ENCODE data around the gene CX3CL1.

CX3CL1 gene

DNA sequence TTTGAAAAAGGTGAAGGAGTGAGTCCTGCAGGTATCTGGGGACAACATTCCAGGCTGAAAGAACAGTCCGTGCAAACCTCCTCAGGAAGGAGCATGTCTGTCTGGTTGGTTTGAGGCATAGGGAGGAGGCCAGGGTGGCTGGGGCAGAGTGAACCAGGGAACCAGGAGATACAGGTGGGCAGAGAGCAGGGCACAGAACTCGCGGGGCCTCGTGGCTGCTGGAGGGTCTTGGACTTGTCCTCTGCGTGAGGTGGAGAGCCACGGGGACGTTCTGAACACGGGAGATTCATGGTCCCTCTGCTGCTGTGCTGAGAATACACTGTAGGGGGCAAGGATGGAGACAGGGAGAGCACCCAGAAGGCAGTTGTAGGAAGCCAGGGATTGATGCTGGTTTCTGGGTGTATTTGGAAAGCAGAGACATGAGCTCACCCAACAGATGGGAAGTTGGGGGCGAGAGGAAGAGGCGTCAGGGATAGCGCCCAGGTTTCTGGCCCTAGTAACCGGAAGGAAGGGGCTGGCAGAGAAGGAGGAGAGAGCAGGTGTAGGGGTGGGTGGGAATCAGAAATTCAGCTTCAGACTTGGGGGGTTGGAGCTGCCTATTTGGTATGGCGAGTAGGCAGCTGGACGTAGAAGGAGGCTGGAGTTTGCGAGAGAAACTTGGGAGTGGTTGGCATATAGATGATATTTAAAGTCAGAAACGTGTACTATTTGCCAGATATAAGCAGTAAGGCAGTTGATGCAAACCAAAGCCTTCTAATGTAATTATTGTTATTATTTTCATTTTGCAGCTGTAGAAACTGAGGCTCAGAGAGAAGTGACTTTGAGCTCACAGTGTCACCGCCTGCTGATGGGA is 31.9 kb downstream of the CX3CL1 start, which contains the start of gene CCL17:
Gene CCL17, plus strand, starts transcription at position 803 of the 853 bp plus-strand sequence. CDS start 9,166 bp downstream, outside the sequence.
- Histone ChIP-seq H3K4me1 (ENCODE audit: control insufficient read depth in 2 of 2, insufficient read depth in 2 of 2, low read length in 2 of 2) (no peaks in the 10 kb centered on the region), H3K9me3 (ENCODE audit: control insufficient read depth in 2 of 2, low read length in 2 of 2) (no peaks in the 10 kb centered on the region), H3K9ac (ENCODE audit: low read depth in 1 of 2, low read length in 2 of 2) (no peak within 1 kb of the TSS), H3K4me3 (ENCODE audit: low read length in 2 of 2) (no peak within 1 kb of the TSS), H3K27ac (ENCODE audit: low read depth in 2 of 2, low read length in 2 of 2) (no peak within 1 kb of the TSS), H3K36me3 (ENCODE audit: control insufficient read depth in 2 of 2, insufficient read depth in 2 of 2, low read length in 2 of 2) (no peaks in the 10 kb centered on the region), H3K27me3 (ENCODE audit: control insufficient read depth in 2 of 2, insufficient read depth in 2 of 2, low read length in 2 of 2) (no peaks in the 10 kb centered on the region)

DNA sequence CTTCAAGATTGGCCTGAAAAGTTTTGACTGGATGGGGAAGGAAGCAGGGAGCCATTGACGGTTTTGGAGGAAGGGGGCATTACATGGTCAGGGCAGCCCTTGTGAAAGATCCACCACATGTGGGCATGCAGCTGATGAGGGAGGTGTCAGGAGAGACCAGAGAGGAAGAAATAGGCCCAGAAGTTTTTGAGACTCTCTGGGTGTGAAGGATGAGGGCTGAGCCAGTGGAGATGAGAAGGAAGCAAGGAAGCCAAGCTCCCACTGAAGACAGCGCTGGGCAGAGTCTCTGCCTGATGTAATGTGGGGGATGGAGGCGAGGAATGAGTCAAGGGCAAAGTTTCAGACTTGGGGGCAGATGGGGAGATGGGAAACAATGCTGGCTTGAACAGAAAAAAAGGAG is 32.8 kb downstream of the CX3CL1 start:
- H3K4me3 ChIP-seq (ENCODE audit: low read length in 2 of 2): no peak overlapping the region
- no peaks in the 10 kb centered on the region for H3K27me3 ChIP-seq (ENCODE audit: control insufficient read depth in 2 of 2, insufficient read depth in 2 of 2, low read length in 2 of 2)
- no peaks in the 10 kb centered on the region for H3K4me1 ChIP-seq (ENCODE audit: control insufficient read depth in 2 of 2, insufficient read depth in 2 of 2, low read length in 2 of 2)
- no peak overlapping the region for H3K9ac ChIP-seq (ENCODE audit: low read depth in 1 of 2, low read length in 2 of 2)
- no peaks in the 10 kb centered on the region for H3K9me3 ChIP-seq (ENCODE audit: control insufficient read depth in 2 of 2, low read length in 2 of 2)
- H3K27ac ChIP-seq (ENCODE audit: low read depth in 2 of 2, low read length in 2 of 2): no peak overlapping the region
- H3K36me3 ChIP-seq (ENCODE audit: control insufficient read depth in 2 of 2, insufficient read depth in 2 of 2, low read length in 2 of 2): no peaks in the 10 kb centered on the region

DNA sequence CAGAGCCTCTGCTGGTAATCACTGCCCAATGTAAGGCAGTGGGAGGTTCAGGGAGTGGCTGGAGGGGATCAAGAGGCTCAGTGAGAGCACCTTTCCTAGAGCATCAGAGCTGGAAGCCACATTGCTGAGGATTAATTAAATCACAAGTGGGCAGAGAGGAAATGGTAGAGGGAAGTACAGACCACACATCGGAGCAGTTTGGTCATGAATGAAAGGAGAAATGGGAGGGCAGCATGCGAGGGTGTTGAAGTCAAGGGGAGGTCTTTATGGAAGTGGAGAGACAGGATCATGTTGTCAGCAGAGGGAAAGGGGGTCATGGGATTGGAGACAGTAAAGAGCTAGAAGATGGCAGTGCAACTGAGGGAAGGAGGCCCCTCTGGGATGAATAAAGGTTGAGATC is 34.6 kb downstream of the CX3CL1 start:
- Histone ChIP-seq H3K27ac (ENCODE audit: low read depth in 2 of 2, low read length in 2 of 2) (no peak overlapping the region), H3K36me3 (ENCODE audit: control insufficient read depth in 2 of 2, insufficient read depth in 2 of 2, low read length in 2 of 2) (no peaks in the 10 kb centered on the region), H3K4me1 (ENCODE audit: control insufficient read depth in 2 of 2, insufficient read depth in 2 of 2, low read length in 2 of 2) (no peaks in the 10 kb centered on the region), H3K4me3 (ENCODE audit: low read length in 2 of 2) (no peak overlapping the region), H3K9ac (ENCODE audit: low read depth in 1 of 2, low read length in 2 of 2) (no peak overlapping the region), H3K27me3 (ENCODE audit: control insufficient read depth in 2 of 2, insufficient read depth in 2 of 2, low read length in 2 of 2) (no peaks in the 10 kb centered on the region), H3K9me3 (ENCODE audit: control insufficient read depth in 2 of 2, low read length in 2 of 2) (no peaks in the 10 kb centered on the region)

DNA sequence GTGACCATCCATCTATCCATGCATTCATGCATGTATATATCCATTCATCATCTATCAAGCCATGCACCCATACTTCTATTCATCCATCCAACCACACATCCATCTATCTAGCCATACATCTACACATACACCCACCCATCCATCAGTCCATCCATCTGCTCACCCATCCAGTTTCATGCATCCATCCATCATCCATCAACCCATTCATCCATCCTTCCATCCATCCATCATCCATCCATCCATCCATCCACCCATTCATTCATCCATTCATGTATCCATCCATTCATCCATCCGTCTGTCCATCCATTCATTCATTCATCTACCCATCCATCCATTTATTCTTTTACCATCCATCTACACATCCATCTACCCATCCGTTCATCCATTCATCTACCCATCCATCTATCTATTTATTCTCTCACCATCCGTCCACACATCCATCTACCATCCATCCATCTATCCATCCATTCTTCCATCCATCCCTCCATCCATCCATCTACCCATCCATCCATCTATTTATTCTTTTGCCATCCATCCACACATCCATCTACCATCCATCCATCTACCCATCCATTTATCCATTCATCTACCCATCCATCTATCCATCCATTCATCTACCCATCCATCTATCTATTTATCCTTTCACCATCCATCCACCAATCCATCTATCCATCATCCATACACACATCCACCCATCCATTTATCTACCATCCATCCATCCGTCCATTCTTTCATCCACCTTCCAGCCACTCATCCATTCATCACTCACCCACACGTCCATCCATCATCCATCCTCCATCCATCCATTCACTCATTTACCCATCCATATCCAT is 35.4 kb downstream of the CX3CL1 start:
- no peaks in the 10 kb centered on the region for H3K9me3 ChIP-seq (ENCODE audit: control insufficient read depth in 2 of 2, low read length in 2 of 2)
- H3K27ac ChIP-seq (ENCODE audit: low read depth in 2 of 2, low read length in 2 of 2): no peak overlapping the region
- H3K36me3 ChIP-seq (ENCODE audit: control insufficient read depth in 2 of 2, insufficient read depth in 2 of 2, low read length in 2 of 2): no peaks in the 10 kb centered on the region
- H3K4me1 ChIP-seq (ENCODE audit: control insufficient read depth in 2 of 2, insufficient read depth in 2 of 2, low read length in 2 of 2): no peaks in the 10 kb centered on the region
- no peak overlapping the region for H3K9ac ChIP-seq (ENCODE audit: low read depth in 1 of 2, low read length in 2 of 2)
- no peaks in the 10 kb centered on the region for H3K27me3 ChIP-seq (ENCODE audit: control insufficient read depth in 2 of 2, insufficient read depth in 2 of 2, low read length in 2 of 2)
- H3K4me3 ChIP-seq (ENCODE audit: low read length in 2 of 2): no peak overlapping the region

DNA sequence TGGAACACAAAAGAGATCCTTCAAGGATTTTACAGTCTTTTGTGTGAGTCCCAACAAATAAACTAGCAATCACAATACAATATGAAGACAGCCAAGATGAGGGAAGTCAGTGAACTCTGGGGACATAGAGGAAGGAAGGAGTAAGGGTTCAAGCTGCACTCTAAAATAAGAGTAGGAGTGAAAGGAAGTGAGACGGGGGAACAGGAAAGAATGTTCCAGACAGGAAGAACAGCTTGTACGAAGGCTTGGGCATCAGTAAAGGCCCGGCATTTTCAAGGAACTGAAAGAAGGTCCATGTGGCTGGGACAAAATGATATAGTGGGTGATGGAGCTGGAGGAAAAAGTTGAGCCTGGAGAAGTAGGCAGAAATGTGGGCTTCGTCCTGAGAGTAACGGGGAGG is 36.8 kb downstream of the CX3CL1 start:
- Histone ChIP-seq H3K9me3 (ENCODE audit: control insufficient read depth in 2 of 2, low read length in 2 of 2) (no peaks in the 10 kb centered on the region), H3K27ac (ENCODE audit: low read depth in 2 of 2, low read length in 2 of 2) (no peak overlapping the region)

DNA sequence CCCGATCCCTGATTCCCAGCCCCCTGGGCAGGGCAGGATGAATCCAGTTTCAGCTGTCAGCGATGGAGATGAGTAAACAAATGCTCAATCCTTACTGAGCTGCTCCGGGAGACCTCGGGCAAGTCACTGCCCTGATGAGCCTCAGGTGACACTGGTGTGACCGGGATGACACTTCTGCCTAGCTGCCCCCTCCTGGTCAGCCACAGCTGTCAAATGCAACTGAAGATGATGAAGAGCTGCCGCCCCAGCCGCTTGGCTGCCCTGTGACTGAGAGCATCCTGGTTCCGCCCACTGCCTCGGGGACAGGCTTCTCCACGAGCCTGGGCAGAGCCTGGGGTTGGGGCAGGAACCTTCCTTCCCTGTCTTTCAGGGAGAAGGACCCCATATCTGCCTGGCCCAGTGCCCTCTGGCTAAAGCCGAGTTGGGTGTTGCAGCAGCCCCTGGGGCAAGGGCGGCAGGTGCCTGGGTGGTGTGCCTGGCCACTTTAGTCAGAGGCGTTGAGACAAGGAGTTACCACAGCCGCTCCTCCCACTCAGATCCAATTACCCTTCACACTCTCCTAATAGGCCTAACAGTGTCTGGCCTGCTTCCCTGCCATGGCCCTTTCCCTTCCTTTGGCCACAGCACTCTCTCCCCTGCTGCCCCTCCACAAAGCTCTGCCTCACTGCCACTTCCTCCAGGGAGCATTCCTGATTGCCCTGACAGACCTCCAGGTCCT is 37.7 kb downstream of the CX3CL1 start:
- Histone ChIP-seq H3K4me1 (ENCODE audit: control insufficient read depth in 2 of 2, insufficient read depth in 2 of 2, low read length in 2 of 2) (no peaks in the 10 kb centered on the region), H3K9ac (ENCODE audit: low read depth in 1 of 2, low read length in 2 of 2) (no peak overlapping the region), H3K36me3 (ENCODE audit: control insufficient read depth in 2 of 2, insufficient read depth in 2 of 2, low read length in 2 of 2) (no peaks in the 10 kb centered on the region), H3K9me3 (ENCODE audit: control insufficient read depth in 2 of 2, low read length in 2 of 2) (no peaks in the 10 kb centered on the region), H3K4me3 (ENCODE audit: low read length in 2 of 2) (no peak overlapping the region), H3K27ac (ENCODE audit: low read depth in 2 of 2, low read length in 2 of 2) (no peak overlapping the region), H3K27me3 (ENCODE audit: control insufficient read depth in 2 of 2, insufficient read depth in 2 of 2, low read length in 2 of 2) (no peaks in the 10 kb centered on the region)

More for the DNA sequence above, 36.8 kb downstream of the CX3CL1 start:
- Histone ChIP-seq H3K4me1 (ENCODE audit: control insufficient read depth in 2 of 2, insufficient read depth in 2 of 2, low read length in 2 of 2) (no peaks in the 10 kb centered on the region), H3K27me3 (ENCODE audit: control insufficient read depth in 2 of 2, insufficient read depth in 2 of 2, low read length in 2 of 2) (no peaks in the 10 kb centered on the region), H3K4me3 (ENCODE audit: low read length in 2 of 2) (no peak overlapping the region), H3K36me3 (ENCODE audit: control insufficient read depth in 2 of 2, insufficient read depth in 2 of 2, low read length in 2 of 2) (no peaks in the 10 kb centered on the region), H3K9ac (ENCODE audit: low read depth in 1 of 2, low read length in 2 of 2) (no peak overlapping the region)

DNA sequence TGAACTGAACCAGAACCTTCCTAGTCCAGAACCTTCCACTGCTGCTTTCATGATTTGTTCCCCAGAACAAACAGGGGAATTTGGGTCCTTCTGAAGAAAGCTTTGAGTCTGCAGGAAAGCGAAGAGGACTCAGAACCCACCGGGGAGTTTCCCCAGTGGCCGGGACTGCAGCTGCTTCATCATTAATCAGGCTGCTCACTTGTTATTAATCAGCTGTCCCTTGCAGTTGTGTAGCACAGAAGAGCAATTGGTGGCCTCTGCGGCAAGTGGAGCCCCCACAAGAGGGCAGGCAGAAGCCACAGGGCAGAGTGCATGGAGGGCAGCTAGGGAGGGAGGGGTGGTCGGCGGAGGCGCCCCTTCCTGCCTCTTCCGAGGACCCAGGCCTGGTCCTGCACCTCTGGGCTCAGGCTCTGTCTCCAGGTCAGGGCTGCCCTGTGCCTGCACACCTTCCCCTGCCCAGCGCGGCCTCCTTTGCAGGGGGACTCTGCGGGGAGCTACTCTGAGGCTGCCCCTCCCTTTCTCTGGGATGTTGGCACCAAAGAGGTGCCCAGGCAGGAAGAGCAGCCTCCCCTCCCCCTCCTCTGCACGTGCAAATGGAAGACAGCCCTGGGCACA is 39.2 kb downstream of the CX3CL1 start:
- Histone ChIP-seq H3K9ac (ENCODE audit: low read depth in 1 of 2, low read length in 2 of 2) (no peak overlapping the region), H3K36me3 (ENCODE audit: control insufficient read depth in 2 of 2, insufficient read depth in 2 of 2, low read length in 2 of 2) (no peaks in the 10 kb centered on the region), H3K4me3 (ENCODE audit: low read length in 2 of 2) (no peak overlapping the region), H3K27me3 (ENCODE audit: control insufficient read depth in 2 of 2, insufficient read depth in 2 of 2, low read length in 2 of 2) (no peaks in the 10 kb centered on the region), H3K27ac (ENCODE audit: low read depth in 2 of 2, low read length in 2 of 2) (no peak overlapping the region), H3K9me3 (ENCODE audit: control insufficient read depth in 2 of 2, low read length in 2 of 2) (no peaks in the 10 kb centered on the region), H3K4me1 (ENCODE audit: control insufficient read depth in 2 of 2, insufficient read depth in 2 of 2, low read length in 2 of 2) (no peaks in the 10 kb centered on the region)

DNA sequence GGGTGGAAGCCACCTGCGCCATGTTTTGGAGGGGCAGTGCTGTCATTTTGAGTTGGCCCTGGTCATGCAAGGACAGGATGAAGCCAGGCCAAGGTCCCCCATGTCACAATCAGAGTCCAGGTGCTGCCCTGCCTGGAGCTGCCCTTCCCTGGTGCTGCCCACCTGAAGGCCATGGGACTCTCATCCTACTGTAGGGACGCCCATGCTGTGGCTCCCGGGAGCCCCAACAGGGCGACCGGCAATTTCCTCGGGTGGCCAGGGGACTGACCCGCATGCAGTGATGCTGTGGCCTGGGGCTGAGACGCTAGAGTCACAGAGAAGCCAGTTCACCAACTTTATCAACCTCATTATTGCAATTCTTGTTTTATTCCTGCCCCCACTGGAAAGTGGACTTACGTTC is 40.3 kb downstream of the CX3CL1 start:
- H3K4me1 ChIP-seq (ENCODE audit: control insufficient read depth in 2 of 2, insufficient read depth in 2 of 2, low read length in 2 of 2): peaks cover 3 to 9% of the 10 kb centered on the region in 2 donors
- H3K4me3 ChIP-seq (ENCODE audit: low read length in 2 of 2): no peak overlapping the region
- H3K36me3 ChIP-seq (ENCODE audit: control insufficient read depth in 2 of 2, insufficient read depth in 2 of 2, low read length in 2 of 2): no peaks in the 10 kb centered on the region
- no peak overlapping the region for H3K27ac ChIP-seq (ENCODE audit: low read depth in 2 of 2, low read length in 2 of 2)
- H3K9ac ChIP-seq (ENCODE audit: low read depth in 1 of 2, low read length in 2 of 2): no peak overlapping the region
- H3K27me3 ChIP-seq (ENCODE audit: control insufficient read depth in 2 of 2, insufficient read depth in 2 of 2, low read length in 2 of 2): no peaks in the 10 kb centered on the region
- no peaks in the 10 kb centered on the region for H3K9me3 ChIP-seq (ENCODE audit: control insufficient read depth in 2 of 2, low read length in 2 of 2)

DNA sequence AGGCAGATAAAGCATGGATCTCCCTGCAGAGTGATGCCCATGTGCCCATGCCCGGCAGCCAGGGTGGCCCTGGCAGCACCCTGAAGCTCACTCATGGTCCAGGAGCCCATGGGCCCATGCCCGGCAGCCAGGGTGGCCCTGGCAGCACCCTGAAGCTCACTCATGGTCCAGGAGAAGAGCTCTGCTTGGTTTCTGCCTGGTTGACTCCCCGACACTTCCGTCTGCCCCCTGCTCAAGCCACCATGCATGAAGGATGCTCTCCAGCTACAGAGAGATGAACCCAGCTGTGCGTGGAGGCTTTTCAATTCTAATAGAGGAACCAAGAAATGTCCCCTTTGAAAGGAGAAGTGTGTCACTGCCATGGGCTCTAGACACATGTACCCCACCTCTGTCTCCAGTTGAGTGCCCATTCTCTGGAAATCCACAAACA is 41.0 kb downstream of the CX3CL1 start:
- Histone ChIP-seq H3K27me3 (ENCODE audit: control insufficient read depth in 2 of 2, insufficient read depth in 2 of 2, low read length in 2 of 2) (peaks cover 0 to 4% of the 10 kb centered on the region in 2 donors), H3K4me3 (ENCODE audit: low read length in 2 of 2) (no peak overlapping the region), H3K4me1 (ENCODE audit: control insufficient read depth in 2 of 2, insufficient read depth in 2 of 2, low read length in 2 of 2) (peaks cover 3 to 12% of the 10 kb centered on the region in 2 donors), H3K36me3 (ENCODE audit: control insufficient read depth in 2 of 2, insufficient read depth in 2 of 2, low read length in 2 of 2) (no peaks in the 10 kb centered on the region), H3K9ac (ENCODE audit: low read depth in 1 of 2, low read length in 2 of 2) (no peak overlapping the region), H3K9me3 (ENCODE audit: control insufficient read depth in 2 of 2, low read length in 2 of 2) (no peaks in the 10 kb centered on the region), H3K27ac (ENCODE audit: low read depth in 2 of 2, low read length in 2 of 2) (no peak overlapping the region)

All from mucosa of rectum (tissue), 2 donors.